IMR-90 (cell line): ENCODE data around the gene IFT52. TPM values are rescaled to one million over a fixed set of nuclear protein-coding genes. Genes with fewer than 3 reads are reported as not detected.
"Not testable (repeated sequence)": the region's sequence is repeated elsewhere in the genome, so short reads cannot be mapped to it uniquely, and the experiment has no call there.

Source experiments
- ATAC-seq: fragments of 200-7000 bp; cut with Tn5 transposase; 2 replicates; pipeline ENCODE4 v1.9.1; 2020; ENCODE audit warnings: low read depth, mild to moderate bottlenecking, moderate library complexity
- BruUV-seq: library from RNA; stranded (reverse); fragments of 400-500 nt; replicated peaks from 2 replicates; lab custom pipeline; 2021; lab: Mats Ljungman, UMichigan
- CTCF ChIA-PET: fragments of 300-600 bp; formaldehyde crosslinking; extraction: SDS; loops from one replicate; lab custom pipeline; 2021; ENCODE audit warnings: antibody characterized with exemption; lab: Yijun Ruan, JAX
- POLR2A ChIA-PET: fragments of 300-600 bp; sonication (Branson Sonifier 250); formaldehyde crosslinking; loops from one replicate; lab custom pipeline; 2022; ENCODE audit warnings: antibody characterized with exemption; ENCODE audit not compliant: unreplicated experiment; lab: Charles Lee
- DNase-seq: peaks from one replicate; pipeline ENCODE4 v3.0.0; 2013
- H2AFZ ChIP-seq: replicated peaks from 2 replicates; pipeline ENCODE3; 2013; ENCODE audit warnings: low read length, mild to moderate bottlenecking; ENCODE audit not compliant: poor library complexity
- H2AK5ac ChIP-seq: 2 replicates; pipeline ENCODE4 v1.6.1; 2013; ENCODE audit warnings: low read depth, low read length, inconsistent platforms
- H2AK9ac ChIP-seq: replicated peaks from 2 replicates; pipeline ENCODE3; 2013; ENCODE audit warnings: mild to moderate bottlenecking, low read depth, low read length, moderate library complexity; ENCODE audit not compliant: poor library complexity
- H2BK120ac ChIP-seq: 2 replicates; pipeline ENCODE4 v1.6.1; 2013; ENCODE audit warnings: low read depth, low read length, inconsistent platforms
- H2BK15ac ChIP-seq: 3 replicates; pipeline ENCODE4 v1.6.1; 2013; ENCODE audit warnings: low read depth, low read length, inconsistent platforms
- H2BK20ac ChIP-seq: 2 replicates; pipeline ENCODE4 v1.6.1; 2013; ENCODE audit warnings: low read depth, mild to moderate bottlenecking, inconsistent platforms, low read length, moderate library complexity
- H2BK5ac ChIP-seq: 2 replicates; pipeline ENCODE4 v1.6.1; 2013; ENCODE audit warnings: mild to moderate bottlenecking, low read depth, low read length, inconsistent platforms; ENCODE audit not compliant: poor library complexity, severe bottlenecking
- H3K14ac ChIP-seq: replicated peaks from 2 replicates; pipeline ENCODE4 v1.6.1; 2013; ENCODE audit warnings: low read depth, low read length, inconsistent platforms
- H3K18ac ChIP-seq: 2 replicates; pipeline ENCODE4 v1.6.1; 2013; ENCODE audit warnings: low read depth, low read length, control low read depth
- H3K23ac ChIP-seq: 2 replicates; pipeline ENCODE4 v1.6.1; 2013; ENCODE audit warnings: low read depth, low read length, inconsistent platforms
- H3K27ac ChIP-seq: 2 replicates; pipeline ENCODE4 v1.5.1; 2013; ENCODE audit warnings: mild to moderate bottlenecking, control low read depth, low read length; ENCODE audit not compliant: insufficient read depth
- H3K27me3 ChIP-seq: 2 replicates; pipeline ENCODE4 v1.6.1; 2013; ENCODE audit warnings: low read length; ENCODE audit not compliant: control insufficient read depth, insufficient read depth
- H3K36me3 ChIP-seq: 2 replicates; pipeline ENCODE4 v1.6.1; 2013; ENCODE audit warnings: low read length, mixed read lengths; ENCODE audit not compliant: control insufficient read depth, insufficient read depth
- H3K4ac ChIP-seq: 2 replicates; pipeline ENCODE4 v1.6.1; 2013; ENCODE audit warnings: low read depth, low read length, inconsistent platforms
- H3K4me1 ChIP-seq: 2 replicates; pipeline ENCODE4 v1.6.1; 2013; ENCODE audit warnings: low read length, mixed read lengths; ENCODE audit not compliant: control insufficient read depth, insufficient read depth
- H3K4me2 ChIP-seq: 2 replicates; pipeline ENCODE4 v1.6.1; 2013; ENCODE audit warnings: low read depth, mild to moderate bottlenecking, control low read depth, low read length, moderate library complexity
- H3K4me3 ChIP-seq: 2 replicates; pipeline ENCODE4 v1.5.1; 2013; ENCODE audit warnings: low read depth, mild to moderate bottlenecking, control low read depth, low read length, moderate library complexity; ENCODE audit not compliant: insufficient read depth
- H3K56ac ChIP-seq: 2 replicates; pipeline ENCODE4 v1.6.1; 2013; ENCODE audit warnings: low read length, inconsistent platforms; ENCODE audit not compliant: insufficient read depth; ENCODE audit errors: extremely low read depth
- H3K79me1 ChIP-seq, 2 experiments: 2 replicates each; pipeline ENCODE4 v1.6.1; 2013; ENCODE audit warnings: low read length in 2 of 2, inconsistent platforms in 1 of 2, low read depth in 1 of 2
- H3K9ac ChIP-seq: 2 replicates; pipeline ENCODE4 v1.6.1; 2013; ENCODE audit warnings: low read depth, low read length, control low read depth
- H3K9me1 ChIP-seq: 2 replicates; pipeline ENCODE4 v1.6.1; 2013; ENCODE audit warnings: low read length, inconsistent platforms; ENCODE audit not compliant: insufficient read depth
- H3K9me3 ChIP-seq: 2 replicates; pipeline ENCODE4 v1.6.1; 2013; ENCODE audit warnings: low read length; ENCODE audit not compliant: control insufficient read depth, insufficient read depth
- H4K20me1 ChIP-seq: 2 replicates; pipeline ENCODE4 v1.6.1; 2013; ENCODE audit warnings: low read length, inconsistent platforms; ENCODE audit not compliant: insufficient read depth
- H4K5ac ChIP-seq: 2 replicates; pipeline ENCODE4 v1.6.1; 2013; ENCODE audit warnings: mild to moderate bottlenecking, low read depth, low read length, control low read depth
- H4K8ac ChIP-seq, 2 experiments: 2 replicates each; pipeline ENCODE4 v1.6.1; 2013; ENCODE audit warnings: low read depth in 2 of 2, low read length in 2 of 2, control low read depth in 1 of 2, inconsistent platforms in 1 of 2
- H4K91ac ChIP-seq: 2 replicates; pipeline ENCODE4 v1.6.1; 2013; ENCODE audit warnings: low read depth, low read length, inconsistent platforms; ENCODE audit not compliant: insufficient read depth
- BHLHE40 ChIP-seq: fragments of 150-350 bp; IDR thresholded peaks from 2 replicates; pipeline ENCODE4 v1.6.1; 2016; ENCODE audit warnings: mild to moderate bottlenecking, low read depth, low read length
- CEBPB ChIP-seq: IDR thresholded peaks from 2 replicates; pipeline ENCODE4 v1.6.1; 2012; ENCODE audit warnings: low read depth, low read length, improper control_type of control experiment
- CHD1 ChIP-seq: IDR thresholded peaks from 2 replicates; pipeline ENCODE4 v1.6.1; 2012; ENCODE audit warnings: low read depth, low read length, improper control_type of control experiment
- MAZ ChIP-seq: IDR thresholded peaks from 2 replicates; pipeline ENCODE4 v1.6.1; 2012; ENCODE audit warnings: low read depth, mild to moderate bottlenecking, low read length, improper control_type of control experiment, moderate library complexity, borderline replicate concordance
- MXI1 ChIP-seq: IDR thresholded peaks from 2 replicates; pipeline ENCODE4 v1.6.1; 2012; ENCODE audit warnings: low read depth, mild to moderate bottlenecking, low read length, moderate library complexity, borderline replicate concordance
- NFE2L2 ChIP-seq: fragments of 150-350 bp; IDR thresholded peaks from 2 replicates; pipeline ENCODE4 v1.6.1; 2016; ENCODE audit warnings: low read depth, mild to moderate bottlenecking, low read length
- RAD21 ChIP-seq: IDR thresholded peaks from 2 replicates; pipeline ENCODE4 v1.6.1; 2012; ENCODE audit warnings: low read length, improper control_type of control experiment
- RFX5 ChIP-seq: IDR thresholded peaks from 2 replicates; pipeline ENCODE4 v1.8.0; 2012; ENCODE audit warnings: low read depth, mild to moderate bottlenecking, low read length, moderate library complexity
- WGBS, 2 experiments: methylation state at CpG; one replicate each; pipeline versions ENCODE4 v1.1.5 to v1.1.7; 2013; ENCODE audit warnings: missing lambda C conversion rate in 2 of 2; ENCODE audit not compliant: insufficient read length in 1 of 2; ENCODE audit errors: extremely low coverage in 2 of 2; 5-methylcytosine and 5-hydroxymethylcytosine counted together
- dilution Hi-C: fragments of 300-500 bp; cut with HindIII; formaldehyde crosslinking; loops from one replicate; pipeline ENCODE4 v1.14.3; 2018; ENCODE audit warnings: low sequenced_read_pairs; ENCODE audit not compliant: unreplicated experiment
- in situ Hi-C: fragments of 300-500 bp; cut with MboI; formaldehyde crosslinking; loops from 3 replicates; pipeline ENCODE4 v1.14.3; 2019; ENCODE audit warnings: low sequenced_read_pairs, inconsistent platforms, mixed read lengths
- intact Hi-C: fragments of 100-400 bp; cut with micrococcal nuclease; formaldehyde crosslinking; loops from 2 replicates; pipeline ENCODE4 v1.10.0; 2022
- polyA plus RNA-seq, 3 experiments: library from polyadenylated mRNA; depleted of rRNA; stranded (reverse); fragments of >200 nt; gene quantifications; 2 replicates each; pipeline ENCODE4 v1.2.3, GENCODE V29; 2012; ENCODE audit warnings: low replicate concordance in 1 of 3
- total RNA-seq: library from RNA; depleted of rRNA; stranded (reverse); fragments of >200 nt; gene quantifications from 2 replicates; pipeline ENCODE4 v1.2.3, GENCODE V29; 2012
- TF ChIP-seq, protein P1 (sequence below): fragments of 150-350 bp; IDR thresholded peaks from 2 replicates; pipeline ENCODE4 v1.6.1; 2016; ENCODE audit warnings: low read depth, mild to moderate bottlenecking, low read length, moderate library complexity, borderline replicate concordance

The IFT52 gene
- total and polyA plus RNA-seq, 2 of the 4 experiments (the other 2 are of a cell fraction): 31.2 to 55.6 TPM

- no peaks in the 10 kb centered on the region for H3K9me3 ChIP-seq
- no peak overlapping the region for H3K4me3 ChIP-seq
- intact Hi-C loops (no loop called here), in situ Hi-C loops (no loop called here), dilution Hi-C loops (no loop called here)
- DNase-seq: no peak
- H3K27ac ChIP-seq: no peak overlapping the region
- peaks cover 8% of the 10 kb centered on the region in 2 experiments; a peak in 3 of 4 replicates for H3K79me1 ChIP-seq
- no peak overlapping the region for H3K23ac ChIP-seq
- H2AK9ac ChIP-seq: no peak overlapping the region
- no peak overlapping the region for H4K91ac ChIP-seq
- H4K5ac ChIP-seq: no peak overlapping the region
- peaks cover 11% of the 10 kb centered on the region for H3K4me1 ChIP-seq
- no peaks in the 10 kb centered on the region for H4K20me1 ChIP-seq
- no peak overlapping the region for H3K56ac ChIP-seq
- H3K9me1 ChIP-seq: peaks cover 7% of the 10 kb centered on the region
- no peak overlapping the region for H3K18ac ChIP-seq
- ChIA-PET CTCF (interaction anchor here (1.9 kb wide), 1 partner anchor 49 kb away, joined by 6 read pairs; no protein-coding TSS in a partner anchor), POLR2A (no interaction called here)
- H2BK120ac ChIP-seq: no peak overlapping the region
- no peak overlapping the region for H4K8ac ChIP-seq
- no peaks in the 10 kb centered on the region for H3K36me3 ChIP-seq
- no peak for TF ChIP-seq RAD21
- TF ChIP-seq CEBPB: no peak
- TF ChIP-seq, protein P1, sequence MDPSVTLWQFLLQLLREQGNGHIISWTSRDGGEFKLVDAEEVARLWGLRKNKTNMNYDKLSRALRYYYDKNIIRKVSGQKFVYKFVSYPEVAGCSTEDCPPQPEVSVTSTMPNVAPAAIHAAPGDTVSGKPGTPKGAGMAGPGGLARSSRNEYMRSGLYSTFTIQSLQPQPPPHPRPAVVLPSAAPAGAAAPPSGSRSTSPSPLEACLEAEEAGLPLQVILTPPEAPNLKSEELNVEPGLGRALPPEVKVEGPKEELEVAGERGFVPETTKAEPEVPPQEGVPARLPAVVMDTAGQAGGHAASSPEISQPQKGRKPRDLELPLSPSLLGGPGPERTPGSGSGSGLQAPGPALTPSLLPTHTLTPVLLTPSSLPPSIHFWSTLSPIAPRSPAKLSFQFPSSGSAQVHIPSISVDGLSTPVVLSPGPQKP: no peak
- no peak for TF ChIP-seq NFE2L2
- no peak for TF ChIP-seq RFX5
- no peak for TF ChIP-seq BHLHE40
- TF ChIP-seq CHD1: no peak
- no peak for TF ChIP-seq MAZ
- no peak for TF ChIP-seq MXI1
- no peak overlapping the region for H3K4ac ChIP-seq
- no peak overlapping the region for H3K9ac ChIP-seq
- H3K14ac ChIP-seq: no peak overlapping the region
- no peak overlapping the region for H3K4me2 ChIP-seq
- BruUV-seq: no TSS peak
- no peaks in the 10 kb centered on the region for H3K27me3 ChIP-seq
- H2AFZ ChIP-seq: no peak overlapping the region
- H2AK5ac ChIP-seq: no peak overlapping the region
- no peak for ATAC-seq
- 75% methylated on average over 4 of the region's 8 CpGs; no CpG with 5 or more reads in 1 of the 2 experiments for WGBS, 2 experiments
- no peak overlapping the region for H2BK15ac ChIP-seq
- no peak overlapping the region for H2BK20ac ChIP-seq
- no peak overlapping the region for H2BK5ac ChIP-seq
These were observed 4.1 kb upstream of the IFT52 start for GRCh38 chr20:43586641-43587040.

DNA sequence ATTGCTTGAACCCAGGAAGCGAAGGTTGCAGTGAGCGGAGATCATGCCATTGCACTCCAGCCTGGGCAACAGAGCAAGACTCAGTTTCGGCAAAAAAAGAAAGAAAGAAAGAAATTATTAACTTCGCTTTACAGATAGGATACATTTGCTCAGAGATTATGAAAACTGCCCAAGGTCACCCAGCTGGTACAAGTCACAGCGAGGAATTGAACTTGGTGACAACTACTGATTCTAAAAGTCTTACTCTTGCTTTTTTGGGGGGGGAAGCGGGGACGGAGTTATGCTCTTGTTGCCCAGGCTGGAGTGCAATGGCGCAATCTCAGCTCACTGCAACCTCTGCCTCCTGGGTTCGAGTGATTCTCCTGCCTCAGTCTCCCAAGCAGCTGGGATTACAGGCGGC lies 2.2 kb upstream of the IFT52 start:
- H4K5ac ChIP-seq, H3K4me3 ChIP-seq, CTCF ChIA-PET, H3K56ac ChIP-seq, in situ Hi-C loops, H3K27me3 ChIP-seq, BruUV-seq, ATAC-seq, H3K9ac ChIP-seq, H2AK5ac ChIP-seq, intact Hi-C loops, H2AFZ ChIP-seq, H3K14ac ChIP-seq, dilution Hi-C loops, H3K9me3 ChIP-seq, H3K9me1 ChIP-seq, H3K18ac ChIP-seq, H3K4ac ChIP-seq, H3K36me3 ChIP-seq, H2BK20ac ChIP-seq, H4K8ac ChIP-seq, H4K20me1 ChIP-seq, H3K27ac ChIP-seq, H3K4me2 ChIP-seq, POLR2A ChIA-PET, H2BK120ac ChIP-seq, H4K91ac ChIP-seq, H2AK9ac ChIP-seq, H2BK15ac ChIP-seq, H2BK5ac ChIP-seq, DNase-seq, H3K23ac ChIP-seq: not testable (repeated sequence)
- WGBS, 2 experiments: 90% methylated on average over 4 of the region's 10 CpGs; no CpG with 5 or more reads in 1 of the 2 experiments
- Histone ChIP-seq H3K79me1 (peaks cover 12 to 14% of the 10 kb centered on the region in 2 experiments), H3K4me1 (peaks cover 11% of the 10 kb centered on the region)
